Sciatic nerve (tissue), 2 donors: Measurements from ENCODE around the gene CCN2. TPM values are rescaled to one million over a fixed set of nuclear protein-coding genes. Genes with fewer than 3 reads are reported as not detected.

Experiments used
- ATAC-seq: fragments of 200-7000 bp; cut with Tn5 transposase; one replicate; pipeline ENCODE4 v1.9.1; 2020; ENCODE audit warnings: mild to moderate bottlenecking, moderate library complexity
- DNase-seq: peaks from one replicate; pipeline ENCODE4 v3.0.0-alpha.2; 2020; ENCODE audit warnings: low spot score
- intact Hi-C: fragments of 100-400 bp; cut with DNase I; formaldehyde crosslinking; loops from one replicate; pipeline ENCODE4 v1.14.2; 2022
- total RNA-seq: library from RNA; stranded (reverse); fragmentation: NEBNext Ultra II Directional; extraction: Animal tissue kit (Norgen Biotek cat#: 25700); gene quantifications from one replicate; pipeline ENCODE4 v1.2.1, GENCODE V29; 2021
- donor health status: DM: no; HTN: no; CAD: no.
- donor health status: DM: no; HTN: no; CAD: no.

CCN2 gene, protein sequence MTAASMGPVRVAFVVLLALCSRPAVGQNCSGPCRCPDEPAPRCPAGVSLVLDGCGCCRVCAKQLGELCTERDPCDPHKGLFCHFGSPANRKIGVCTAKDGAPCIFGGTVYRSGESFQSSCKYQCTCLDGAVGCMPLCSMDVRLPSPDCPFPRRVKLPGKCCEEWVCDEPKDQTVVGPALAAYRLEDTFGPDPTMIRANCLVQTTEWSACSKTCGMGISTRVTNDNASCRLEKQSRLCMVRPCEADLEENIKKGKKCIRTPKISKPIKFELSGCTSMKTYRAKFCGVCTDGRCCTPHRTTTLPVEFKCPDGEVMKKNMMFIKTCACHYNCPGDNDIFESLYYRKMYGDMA
- 176 TPM for total RNA-seq

DNA sequence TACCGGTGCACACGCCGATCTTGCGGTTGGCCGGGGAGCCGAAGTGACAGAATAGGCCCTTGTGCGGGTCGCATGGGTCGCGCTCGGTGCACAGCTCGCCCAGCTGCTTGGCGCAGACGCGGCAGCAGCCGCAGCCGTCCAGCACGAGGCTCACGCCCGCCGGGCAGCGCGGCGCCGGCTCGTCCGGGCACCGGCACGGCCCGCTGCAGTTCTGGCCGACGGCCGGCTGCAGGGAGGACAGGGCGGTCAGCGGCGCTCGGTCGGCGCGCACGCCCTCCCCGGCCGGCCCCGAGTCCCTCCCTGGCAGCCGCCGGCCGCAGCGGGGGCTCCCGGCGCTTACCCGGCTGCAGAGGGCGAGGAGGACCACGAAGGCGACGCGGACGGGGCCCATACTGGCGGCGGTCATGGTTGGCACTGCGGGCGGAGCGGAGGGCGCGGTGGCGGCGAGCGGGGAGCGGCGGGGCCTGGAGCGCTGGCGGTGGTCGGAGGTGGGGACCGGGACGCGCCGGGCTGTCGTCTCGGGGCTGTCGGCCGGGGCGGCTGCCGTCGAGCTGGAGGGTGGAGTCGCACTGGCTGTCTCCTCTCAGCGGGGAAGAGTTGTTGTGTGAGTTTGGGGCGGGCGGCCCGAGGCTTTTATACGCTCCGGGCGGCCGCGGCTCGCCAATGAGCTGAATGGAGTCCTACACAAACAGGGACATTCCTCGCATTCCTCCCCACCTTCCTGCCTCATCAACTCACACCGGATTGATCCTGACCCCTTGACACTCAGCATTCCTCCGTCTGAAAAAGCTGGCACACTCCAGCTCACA, at the start of gene CCN2:
Gene CCN2 (minus strand): TSS at position 606 of the 809 bp plus-strand sequence. CDS start 200 bp downstream, at position 406.
- ATAC-seq (peak; percentile 77), DNase-seq (peak; percentile 88)
- intact Hi-C loops, result no loop called here

DNA sequence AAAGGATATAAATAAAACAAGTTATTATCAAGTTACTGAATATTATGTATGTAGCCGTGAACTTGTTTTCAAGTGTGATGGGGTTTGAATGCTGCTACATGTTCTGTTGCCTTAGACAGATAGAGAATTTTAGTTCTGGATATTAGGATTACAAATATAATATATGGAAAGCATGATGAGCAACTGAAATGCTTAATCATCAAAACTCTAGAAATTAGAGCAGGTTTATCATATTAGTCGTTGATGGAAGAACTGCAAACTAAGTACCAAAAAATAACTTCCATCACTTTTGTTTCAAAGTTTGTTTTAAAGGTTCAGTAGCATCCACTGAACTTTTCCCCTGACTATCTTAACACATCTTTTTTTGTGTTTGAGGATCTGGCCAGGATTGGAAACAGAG, 49.1 kb upstream of the CCN2 start:
- ATAC-seq, result no peak
- intact Hi-C loops, result no loop called here

DNA sequence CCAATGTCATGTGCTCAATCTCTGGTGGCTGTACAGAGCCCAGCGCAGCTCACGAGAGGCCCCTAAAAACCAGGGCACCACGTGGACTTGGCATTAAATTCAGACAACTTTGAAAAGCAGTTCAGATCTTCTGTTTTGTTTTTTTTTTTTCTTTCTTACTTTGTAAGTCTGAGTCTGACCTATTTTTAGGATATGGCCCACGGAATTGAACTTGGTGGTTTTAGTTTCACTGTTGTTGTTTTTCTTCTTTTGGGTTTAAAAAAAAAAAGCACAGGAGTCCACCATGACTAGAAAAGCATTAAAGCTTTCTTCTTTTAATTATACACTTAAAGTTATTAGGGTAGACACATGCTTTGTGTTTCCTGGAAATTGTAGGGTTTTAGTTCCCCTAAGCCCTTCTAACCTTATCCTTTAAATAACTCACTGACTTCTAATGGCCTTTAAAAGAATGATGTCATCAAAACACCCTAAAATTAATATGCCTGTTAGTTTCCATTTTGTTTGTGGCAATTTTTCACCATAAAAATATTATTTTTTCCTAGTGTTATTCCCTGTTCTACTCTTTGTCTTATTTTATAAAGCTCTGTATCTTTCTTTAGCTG, 48.5 kb upstream of the CCN2 start:
- no peak for ATAC-seq
- intact Hi-C loops, result no loop called here
- DNase-seq, result no peak

More for the DNA sequence above, 49.1 kb upstream of the CCN2 start:
- DNase-seq, result no peak

DNA sequence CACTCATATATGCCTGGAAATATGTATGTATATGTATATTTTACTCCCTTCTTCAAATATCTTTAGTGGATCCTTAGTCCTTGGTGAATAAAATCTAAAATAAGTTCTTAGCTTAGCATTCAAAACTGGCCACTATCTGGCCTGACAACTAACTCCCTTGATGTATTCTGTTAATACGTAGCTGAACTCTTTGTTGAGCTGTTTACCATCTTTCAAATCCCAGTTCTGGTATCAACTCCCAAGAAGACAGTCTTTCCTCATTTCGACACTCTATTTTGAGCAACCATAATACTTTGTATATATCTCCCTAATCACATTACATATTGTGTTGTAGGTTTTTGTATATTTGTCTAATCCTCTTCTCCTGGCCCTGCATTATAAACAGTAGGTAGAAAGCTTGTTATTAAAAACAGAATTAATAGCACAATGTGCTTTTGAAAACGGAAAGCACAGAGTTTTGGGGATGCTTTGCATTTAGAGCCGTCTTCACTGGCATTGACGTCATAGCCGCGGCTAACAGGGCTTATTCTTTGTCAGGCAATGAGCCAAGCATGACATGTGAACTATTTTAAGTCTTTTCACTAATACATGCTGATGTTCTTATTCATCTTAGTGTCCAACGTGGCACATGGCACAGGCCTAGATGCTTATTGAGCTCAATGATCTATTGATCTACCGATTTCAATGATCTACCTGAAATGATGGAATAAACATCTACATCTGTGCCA, 47.2 kb upstream of the CCN2 start:
- no peak for ATAC-seq
- intact Hi-C loops, result no loop called here
- DNase-seq, result no peak

DNA sequence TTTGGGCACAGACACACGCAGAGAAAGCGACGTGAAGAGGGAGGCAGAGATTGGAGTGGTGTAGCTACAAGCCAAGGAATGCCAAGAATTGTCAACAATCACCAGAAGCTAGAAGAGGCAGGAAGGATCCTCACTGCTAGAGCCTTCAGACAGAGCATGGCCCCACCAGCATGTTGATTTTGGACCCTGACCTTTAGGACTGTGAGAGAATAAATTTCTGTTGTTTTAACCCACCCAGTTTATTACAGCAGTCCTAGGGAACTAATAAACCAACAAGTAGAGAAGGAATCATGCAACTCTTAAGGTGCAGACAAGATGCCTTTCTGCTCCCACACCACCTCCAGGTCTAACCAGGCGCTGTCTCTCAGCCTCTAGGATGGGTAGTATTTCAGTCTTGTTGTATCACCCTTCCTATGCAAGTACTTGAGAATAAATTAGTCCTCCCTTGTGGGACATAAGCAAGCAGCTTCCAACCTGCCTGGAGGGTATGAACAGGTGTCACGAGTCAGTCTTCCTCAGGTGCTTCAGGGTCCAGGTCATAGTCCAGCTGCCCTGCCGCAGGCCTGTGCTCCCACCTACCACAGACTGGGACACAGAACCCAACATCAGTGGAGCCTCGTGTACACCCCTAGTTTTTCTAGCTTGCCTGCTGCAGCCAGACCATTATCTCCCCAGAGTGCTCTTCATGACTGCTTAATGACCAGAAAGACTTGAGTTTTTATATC, 46.4 kb upstream of the CCN2 start:
- no peak for ATAC-seq

DNA sequence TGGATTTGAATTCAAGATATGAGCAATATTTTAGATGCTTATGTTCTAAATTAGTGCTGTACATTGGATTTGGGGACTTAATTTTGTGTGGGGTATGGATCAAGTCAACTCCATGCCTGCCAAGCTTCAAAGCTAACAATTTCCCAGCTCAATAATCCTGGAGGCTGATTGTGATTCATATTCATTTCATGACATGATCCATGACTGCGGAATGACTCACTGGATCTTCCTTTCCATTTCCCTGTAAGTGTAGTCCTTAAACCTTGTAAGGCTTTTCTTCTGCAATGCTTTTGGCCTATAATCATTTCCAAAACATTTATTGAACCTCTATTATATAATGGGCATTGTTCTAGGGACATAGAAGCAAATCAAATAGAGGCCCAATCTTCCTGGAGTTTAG, 44.7 kb upstream of the CCN2 start:
- no peak for ATAC-seq
- no peak for DNase-seq
- intact Hi-C loops, result no loop called here

More for the DNA sequence above, 46.4 kb upstream of the CCN2 start:
- intact Hi-C loops, result no loop called here
- DNase-seq, result no peak

DNA sequence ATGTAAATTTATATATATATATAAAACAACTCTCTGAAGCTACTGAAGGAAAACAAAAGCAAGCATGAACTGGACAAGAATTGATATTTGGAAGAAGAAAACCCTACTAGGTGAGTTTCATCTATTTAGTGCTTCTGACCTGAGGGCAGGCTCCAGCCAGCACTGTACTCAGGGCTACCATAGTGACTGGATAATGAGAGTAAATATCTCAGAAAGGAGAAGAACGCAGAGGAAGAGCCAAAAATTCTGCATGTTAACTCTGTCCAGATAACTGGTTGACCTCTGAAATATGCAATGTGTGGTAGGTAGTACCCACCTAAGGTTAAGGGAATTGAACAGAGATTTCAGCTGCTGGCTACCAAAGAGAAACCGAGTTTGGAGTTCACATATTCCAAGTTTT, 41.4 kb upstream of the CCN2 start:
- ATAC-seq (no peak), DNase-seq (no peak)

DNA sequence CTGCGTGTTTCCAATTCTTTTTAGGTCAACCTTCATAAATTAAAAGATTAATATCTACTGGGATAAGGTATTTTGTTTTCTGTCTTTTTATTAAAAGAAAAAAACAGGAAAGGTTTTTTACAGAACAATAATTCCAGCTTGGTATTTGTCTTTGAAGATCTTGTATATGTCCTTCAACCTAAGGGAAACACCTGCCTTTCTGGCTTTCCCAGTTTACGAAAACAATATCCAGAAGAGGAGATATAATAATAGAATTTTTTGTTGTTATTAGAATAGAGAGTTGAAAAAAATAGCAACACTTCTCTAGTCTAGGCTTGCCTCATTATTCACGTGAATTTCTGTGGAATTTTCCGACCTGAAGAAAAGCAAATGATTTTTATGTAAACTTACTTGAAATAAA, 37.9 kb upstream of the CCN2 start:
- ATAC-seq (no peak), DNase-seq (no peak)
- intact Hi-C loops, result no loop called here

More for the DNA sequence above, 41.4 kb upstream of the CCN2 start:
- intact Hi-C loops, result no loop called here

DNA sequence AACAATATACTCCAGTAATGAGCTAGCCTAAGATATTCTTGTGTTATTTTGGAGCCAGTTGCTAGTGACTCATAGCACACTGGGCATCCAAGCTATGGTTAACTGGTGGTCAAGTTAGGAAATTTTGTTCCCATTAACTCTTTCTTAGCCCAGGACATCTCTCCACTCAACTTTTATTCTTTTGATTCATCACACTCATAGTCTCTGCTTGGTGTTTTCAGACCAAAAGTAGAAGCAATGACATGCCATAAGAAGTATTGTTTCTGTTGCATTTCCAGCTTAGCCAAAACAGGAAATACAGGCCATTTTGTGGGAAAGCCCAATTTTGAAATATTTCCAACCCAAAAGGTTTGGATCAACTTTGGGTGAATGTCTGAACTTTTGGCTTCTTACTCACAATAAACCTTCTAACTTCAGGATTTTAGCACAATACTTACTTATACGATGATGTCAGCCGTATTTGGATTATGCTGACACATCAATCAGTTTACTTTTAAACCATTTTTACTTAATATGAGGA, 31.6 kb upstream of the CCN2 start:
- DNase-seq (no peak), ATAC-seq (no peak)
- intact Hi-C loops, result no loop called here

DNA sequence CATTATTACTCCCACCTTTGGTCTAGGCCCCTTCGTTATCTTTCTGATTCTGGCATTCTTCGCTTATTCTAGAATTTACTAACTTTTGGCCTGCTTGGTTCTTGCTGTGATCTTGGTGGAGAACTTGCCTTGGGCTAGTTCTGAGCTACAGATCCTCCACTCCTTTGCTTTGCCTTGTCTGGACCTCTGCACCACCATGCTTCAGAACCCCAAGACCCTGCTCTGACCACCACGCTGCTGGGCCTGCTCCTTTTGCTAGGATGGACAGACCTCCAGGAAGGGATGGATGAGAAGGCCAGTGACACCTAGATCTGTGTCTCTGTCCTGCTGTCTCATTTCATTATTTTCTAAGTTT, 30.4 kb upstream of the CCN2 start:
- ATAC-seq (no peak), DNase-seq (no peak)
- intact Hi-C loops, result no loop called here

DNA sequence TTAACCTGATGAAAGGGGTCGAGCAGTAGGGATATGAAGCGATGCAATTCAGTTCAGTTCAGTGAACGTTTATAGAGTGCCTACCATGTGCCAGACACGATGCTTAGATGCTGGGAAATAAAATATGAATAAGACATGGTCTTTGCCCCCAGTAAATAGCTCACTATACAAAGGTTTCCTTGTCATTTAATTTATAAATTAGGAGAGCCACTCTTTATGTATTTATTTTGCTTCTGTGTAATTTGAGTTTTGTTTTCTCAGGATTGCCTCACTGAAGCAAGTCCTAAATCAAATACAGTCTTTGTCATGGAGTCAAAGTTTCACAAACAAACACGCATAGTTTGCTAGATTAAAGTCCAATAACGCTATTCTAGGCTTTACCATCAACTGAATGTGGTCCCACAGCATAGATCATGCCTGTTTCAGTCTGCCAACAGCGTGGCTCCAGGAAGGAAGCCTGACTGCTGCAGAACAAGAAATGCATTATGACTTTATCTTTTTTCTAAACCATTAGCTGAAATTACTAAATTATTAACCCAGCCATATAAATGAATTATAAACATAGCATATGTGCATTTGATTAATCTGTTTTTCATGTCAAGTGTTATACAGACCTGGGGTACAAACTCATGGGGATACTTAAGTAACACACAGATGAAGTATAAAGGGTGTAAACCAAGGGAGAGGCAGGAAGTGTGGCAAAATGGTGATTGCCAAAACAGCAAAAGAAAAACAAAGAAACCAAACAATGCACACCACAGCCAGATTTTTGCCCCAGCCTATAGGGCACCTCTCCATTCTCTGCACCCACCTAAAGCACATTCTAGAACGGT, 29.8 kb upstream of the CCN2 start:
- intact Hi-C loops, result no loop called here
- no peak for ATAC-seq
- DNase-seq, result no peak

DNA sequence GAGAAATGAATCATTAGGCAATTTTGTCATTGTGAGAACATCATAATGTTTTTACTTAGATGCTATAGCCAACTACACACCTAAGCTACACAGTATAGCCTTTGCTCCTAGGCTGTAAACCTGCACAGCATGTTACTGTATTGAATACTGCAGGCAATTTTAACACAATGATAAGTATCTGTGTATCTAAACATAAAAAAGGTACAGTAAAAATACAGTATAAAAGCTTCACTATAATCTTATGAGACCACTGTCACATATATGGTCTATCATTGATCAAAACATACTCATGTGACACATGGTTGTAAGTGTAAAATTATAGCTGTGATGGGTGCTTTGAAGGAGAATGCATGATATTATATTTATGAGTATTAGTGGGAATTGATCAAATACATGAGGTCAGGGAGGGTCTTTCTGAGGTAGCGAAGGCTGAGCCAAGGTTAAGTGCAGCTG, 29.2 kb upstream of the CCN2 start:
- intact Hi-C loops, result no loop called here
- DNase-seq (no peak), ATAC-seq (no peak)

DNA sequence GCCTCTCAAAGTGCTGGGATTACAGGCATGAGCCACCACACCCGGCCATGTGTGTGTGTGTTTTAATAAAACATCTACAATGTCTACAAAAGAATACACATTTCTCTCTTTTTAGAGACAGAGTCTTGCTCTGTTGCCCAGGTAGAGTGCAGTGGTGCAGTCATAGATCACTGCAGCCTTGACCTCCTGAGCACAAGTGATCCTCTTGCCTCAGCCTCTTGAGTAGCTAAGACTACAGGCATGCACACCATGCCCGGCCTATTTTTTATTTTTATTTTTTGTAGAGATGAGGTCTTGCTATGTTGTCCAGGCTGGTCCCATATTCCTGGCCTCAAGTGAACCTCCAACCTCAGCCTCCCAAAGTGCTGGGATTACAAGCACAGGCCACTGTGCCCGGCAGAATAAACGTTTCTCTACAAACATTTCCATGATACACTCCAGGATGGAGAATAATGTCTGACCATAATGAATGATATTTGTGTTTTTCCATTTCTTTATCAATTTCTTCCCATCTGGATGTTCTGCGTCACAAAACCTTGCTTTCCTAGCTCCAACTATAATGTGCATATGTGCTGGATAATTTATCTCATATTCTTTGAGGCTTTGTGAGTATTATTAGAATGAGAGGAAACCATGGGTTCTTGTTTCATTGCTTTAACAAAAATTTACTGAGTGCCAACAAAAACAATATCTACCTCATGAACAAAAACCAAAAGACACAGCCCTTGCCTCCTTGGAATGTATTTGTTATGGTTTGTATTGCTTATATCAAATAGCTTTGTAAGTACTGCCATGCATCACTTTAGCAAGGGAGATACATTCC, 28.6 kb upstream of the CCN2 start:
- ATAC-seq, result no peak
- no peak for DNase-seq
- intact Hi-C loops, result no loop called here

DNA sequence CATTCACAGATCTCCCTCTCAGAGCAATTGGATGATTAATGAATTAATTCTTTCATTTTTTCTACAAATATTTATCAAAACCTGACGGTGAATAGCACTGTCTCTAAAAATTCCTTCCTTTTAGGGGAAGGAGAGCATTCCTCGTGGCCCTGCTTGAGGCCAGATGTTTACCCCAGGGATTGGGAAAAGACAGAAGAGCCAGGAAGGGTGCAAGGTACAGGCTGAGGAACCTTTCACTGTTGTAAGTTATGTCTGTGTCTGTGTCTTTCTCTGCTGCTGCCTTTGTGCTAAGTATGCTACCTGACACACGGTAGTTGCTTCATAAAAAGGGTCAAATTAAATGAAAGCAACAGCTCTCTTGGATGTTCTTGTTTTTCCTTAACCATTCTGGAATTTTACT, 27.4 kb upstream of the CCN2 start:
- intact Hi-C loops, result no loop called here
- ATAC-seq, result no peak
- DNase-seq, result no peak

DNA sequence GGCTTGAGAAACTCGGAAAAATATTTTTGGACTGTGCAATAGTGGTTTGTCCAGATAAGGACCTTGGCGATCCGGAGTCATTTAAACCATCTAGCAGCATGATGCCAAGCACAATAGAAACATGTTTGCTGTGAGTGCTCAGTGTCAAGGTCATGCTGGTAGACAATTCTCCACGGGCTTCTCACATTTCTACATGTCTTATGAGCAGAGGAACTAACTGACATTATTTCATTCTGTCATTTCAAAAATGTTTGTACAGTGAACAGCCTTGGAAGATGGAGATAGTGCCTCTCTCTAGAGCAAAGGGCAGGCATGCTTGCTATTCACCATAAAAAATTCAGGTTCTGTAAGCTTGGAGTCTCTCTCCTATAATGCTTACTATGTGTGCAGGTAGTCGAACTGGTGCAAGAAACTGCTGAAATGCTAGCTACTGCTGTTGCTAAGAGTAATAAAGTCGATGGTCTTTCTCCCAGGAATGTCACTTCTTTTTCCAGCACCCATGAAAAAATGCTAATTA, 25.4 kb upstream of the CCN2 start:
- intact Hi-C loops, result no loop called here
- ATAC-seq (peak; percentile 65), DNase-seq (no peak)

DNA sequence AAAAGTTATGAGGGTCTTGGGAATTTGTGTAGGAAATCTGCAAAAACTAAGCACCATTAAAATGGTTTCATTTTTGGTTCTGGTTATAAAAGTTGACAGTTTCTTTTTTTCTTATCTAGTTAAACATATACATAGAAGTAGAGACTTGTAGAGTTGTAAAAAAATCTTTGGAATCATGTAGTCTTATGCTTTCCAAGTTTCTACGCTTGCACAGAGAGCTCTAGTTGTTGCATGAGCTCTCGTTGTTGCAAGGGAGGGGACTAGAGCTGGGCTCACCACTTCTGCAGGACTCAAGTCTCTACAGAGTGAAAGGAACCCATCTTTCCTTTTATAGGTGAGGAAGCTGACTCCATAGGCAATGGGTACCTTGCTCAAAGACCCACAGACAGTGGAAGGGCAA, 21.6 kb upstream of the CCN2 start:
- intact Hi-C loops, result no loop called here
- no peak for ATAC-seq
- DNase-seq, result no peak
